K562 (cell line): Measurements from ENCODE around the gene LARP4B. TPM values are rescaled to one million over a fixed set of nuclear protein-coding genes. Genes with fewer than 3 reads are reported as not detected.

Experiments
- ATAC-seq: fragments of 200-7000 bp; cut with Tn5 transposase; 3 replicates; pipeline ENCODE4 v1.9.1; 2020; ENCODE audit warnings: moderate library complexity
- BruUV-seq: library from RNA; stranded (reverse); fragments of 400-500 nt; replicated peaks from 2 replicates; lab custom pipeline; 2021; lab: Mats Ljungman, UMichigan
- CTCF ChIA-PET: fragments of 300-600 bp; formaldehyde crosslinking; extraction: SDS; loops from one replicate; lab custom pipeline; 2021; ENCODE audit warnings: low intra/inter-chr PET ratio; lab: Yijun Ruan, JAX
- POLR2A ChIA-PET: fragments of 300-600, 350-650 bp; sonication (Branson Sonifier 250); formaldehyde crosslinking; extraction: SDS; loops from one replicate; lab custom pipeline; 2021; ENCODE audit warnings: antibody characterized with exemption, inconsistent platforms; lab: Yijun Ruan, JAX
- DNase-seq, 4 experiments: peaks; one replicate each; pipeline versions ENCODE4 v3.0.0 to v3.0.0-alpha.2; 2011 to 2018; ENCODE audit warnings: low spot score in 3 of 4, mixed read lengths in 3 of 4; ENCODE audit errors: extremely low read depth in 1 of 4
- FAIRE-seq: peaks from 2 replicates; lab custom pipeline; 2011; peaks lifted over from hg19 to GRCh38; lab: Jason Lieb, UNC
- H2AFZ ChIP-seq: 2 replicates; pipeline ENCODE4 v1.6.0; 2011; ENCODE audit warnings: low read depth, low read length, control low read depth, inconsistent platforms
- H3K27ac ChIP-seq: fragments of 200-600 bp; 3 replicates; pipeline ENCODE4 v1.8.0; 2011; ENCODE audit warnings: low read depth, mild to moderate bottlenecking, control low read depth, inconsistent platforms, low read length, moderate library complexity, mixed read lengths; ENCODE audit errors: extremely low read depth
- H3K27me3 ChIP-seq, 2 experiments: fragments of 300-600 bp in 1 of 2; 2 replicates in 1 of 2; 3 replicates in 1 of 2; pipeline versions ENCODE4 v1.6.0 to v1.8.0; 2011; ENCODE audit warnings: inconsistent platforms in 2 of 2, low read length in 2 of 2, mild to moderate bottlenecking in 1 of 2, mixed read lengths in 1 of 2, moderate library complexity in 1 of 2; ENCODE audit not compliant: control insufficient read depth in 2 of 2, insufficient read depth in 2 of 2
- H3K36me3 ChIP-seq: fragments of 300-600 bp; 3 replicates; pipeline ENCODE4 v1.8.0; 2011; ENCODE audit warnings: mild to moderate bottlenecking, low read length, inconsistent platforms; ENCODE audit not compliant: control insufficient read depth, insufficient read depth
- H3K4me1 ChIP-seq, 2 experiments: fragments of 200-600 bp in 1 of 2; replicated peaks in 1 of 2; 2 replicates in 1 of 2; 3 replicates in 1 of 2; pipeline versions ENCODE4 v1.5.1 to v1.8.0; 2011; ENCODE audit warnings: inconsistent platforms in 2 of 2, low read length in 2 of 2, mild to moderate bottlenecking in 1 of 2, mixed read lengths in 1 of 2, moderate library complexity in 1 of 2; ENCODE audit not compliant: control insufficient read depth in 2 of 2, insufficient read depth in 2 of 2
- H3K4me2 ChIP-seq: 2 replicates; pipeline ENCODE4 v1.6.1; 2011; ENCODE audit warnings: low read length, control low read depth, inconsistent platforms, mixed read lengths; ENCODE audit not compliant: insufficient read depth
- H3K4me3 ChIP-seq: fragments of 200-600 bp; sonication (generic), shearing (Covaris generic); 2 replicates; pipeline ENCODE4 v1.5.1; 2016; ENCODE audit warnings: control low read depth, inconsistent platforms
- H3K79me2 ChIP-seq: fragments of 200-600 bp; 3 replicates; pipeline ENCODE4 v1.8.0; 2011; ENCODE audit warnings: low read length, inconsistent platforms; ENCODE audit not compliant: control insufficient read depth, insufficient read depth
- H3K9ac ChIP-seq, 2 experiments: 2 replicates each; pipeline versions ENCODE4 v1.6.0 to v1.6.1; 2011; ENCODE audit warnings: low read depth in 2 of 2, low read length in 2 of 2, control low read depth in 1 of 2, inconsistent platforms in 1 of 2, mild to moderate bottlenecking in 1 of 2, mixed read lengths in 1 of 2; ENCODE audit not compliant: insufficient read depth in 1 of 2
- H3K9me1 ChIP-seq: one replicate; pipeline ENCODE4 v1.6.0; 2011; ENCODE audit warnings: inconsistent platforms, mild to moderate bottlenecking, low read length, moderate library complexity; ENCODE audit not compliant: control insufficient read depth, insufficient read depth
- H3K9me3 ChIP-seq: replicated peaks from 2 replicates; pipeline ENCODE4 v1.5.1; 2011; ENCODE audit warnings: low read depth, low read length, inconsistent platforms; ENCODE audit not compliant: control insufficient read depth, insufficient read depth
- H4K20me1 ChIP-seq: replicated peaks from 2 replicates; pipeline ENCODE4 v1.6.1; 2011; ENCODE audit warnings: low read length, inconsistent platforms, mixed read lengths; ENCODE audit not compliant: control insufficient read depth, insufficient read depth
- ARHGAP35 ChIP-seq: fragments of 450-650 bp; IDR thresholded peaks from 2 replicates; pipeline ENCODE4 v1.6.1; 2018; ENCODE audit not compliant: partially characterized antibody
- CBX3 ChIP-seq, 2 experiments: IDR thresholded peaks; 1 replicate in 1 of 2; 2 replicates in 1 of 2; pipeline ENCODE4 v1.6.1; 2012; ENCODE audit warnings: inconsistent platforms in 2 of 2, low read length in 2 of 2, borderline replicate concordance in 1 of 2, control low read depth in 1 of 2
- ELF1 ChIP-seq: fragments of 200-800 bp; sonication (Bioruptor generic); IDR thresholded peaks from 2 replicates; pipeline ENCODE4 v1.6.1; 2016; ENCODE audit warnings: missing genetic modification characterization, missing compliant biosample characterization
- GTF3C2 ChIP-seq: IDR thresholded peaks from 3 replicates; pipeline ENCODE4 v1.6.1; 2011; ENCODE audit warnings: borderline replicate concordance, mild to moderate bottlenecking, moderate library complexity; ENCODE audit not compliant: insufficient read length; ENCODE audit errors: extremely low read depth
- MAFF ChIP-seq: IDR thresholded peaks from 2 replicates; pipeline ENCODE4 v1.6.1; 2012; ENCODE audit warnings: low read length, improper control_type of control experiment
- MAFG ChIP-seq: fragments of 450-650 bp; conservative IDR thresholded peaks from 2 replicates; pipeline ENCODE4 v1.6.1; 2016; ENCODE audit warnings: missing genetic modification characterization, missing compliant biosample characterization
- MAZ ChIP-seq, 2 experiments: fragments of 450-650 bp in 1 of 2; sonication (generic) in 1 of 2; formaldehyde crosslinking; IDR thresholded peaks in 1 of 2; conservative IDR thresholded peaks in 1 of 2; 2 replicates each; pipeline versions ENCODE4 v1.4.0 to v1.5.0; 2020; ENCODE audit warnings: mild to moderate bottlenecking in 1 of 2, missing genetic modification reagents in 1 of 2
- MITF ChIP-seq: IDR thresholded peaks from 2 replicates; pipeline ENCODE4 v1.6.1; 2014; ENCODE audit warnings: antibody characterized with exemption
- RBM34 ChIP-seq: fragments of 200-400 bp; formaldehyde crosslinking; IDR thresholded peaks from 2 replicates; pipeline ENCODE4 v1.6.1; 2018; ENCODE audit warnings: low read length, borderline replicate concordance; ENCODE audit not compliant: insufficient read depth
- RNF2 ChIP-seq: sonication (generic); IDR thresholded peaks from 2 replicates; pipeline ENCODE4 v1.6.1; 2016
- SAFB2 ChIP-seq: fragments of 200-400 bp; formaldehyde crosslinking; IDR thresholded peaks from 2 replicates; pipeline ENCODE4 v1.6.1; 2018; ENCODE audit warnings: borderline replicate concordance, low read length, low read depth, moderate library complexity; ENCODE audit not compliant: severe bottlenecking
- ZBTB7A ChIP-seq: IDR thresholded peaks from 2 replicates; pipeline ENCODE4 v1.6.1; 2011; ENCODE audit warnings: low read depth, mild to moderate bottlenecking, low read length, moderate library complexity, borderline replicate concordance; ENCODE audit not compliant: control insufficient read depth
- ZNF511 ChIP-seq: sonication (generic); formaldehyde crosslinking; IDR thresholded peaks from 2 replicates; pipeline ENCODE4 v1.8.0; 2022; ENCODE audit warnings: mild to moderate bottlenecking, missing genetic modification reagents
- ZNF668 ChIP-seq: fragments of 250-450 bp; sonication (Bioruptor Pico); IDR thresholded peaks from 2 replicates; pipeline ENCODE4 v1.8.0; 2022; ENCODE audit warnings: mild to moderate bottlenecking, inconsistent platforms
- WGBS: fragments of 100-300 bp; shearing (Covaris generic); methylation state at CpG from one replicate; pipeline ENCODE4 v1.1.6; 2016; ENCODE audit warnings: low coverage, mixed read lengths; ENCODE audit not compliant: insufficient coverage; ENCODE audit errors: missing lambda C conversion rate; 5-methylcytosine and 5-hydroxymethylcytosine counted together
- in situ Hi-C: fragments of 300-500 bp; cut with MboI; formaldehyde crosslinking; loops from 4 replicates; pipeline ENCODE4 v1.15.0; 2018; ENCODE audit warnings: inconsistent platforms, mixed read lengths
- intact Hi-C: fragments of 100-400 bp; cut with micrococcal nuclease; formaldehyde crosslinking; loops from 2 replicates; pipeline ENCODE4 v1.14.2; 2022
- polyA plus RNA-seq, 8 experiments: library from polyadenylated mRNA; depleted of rRNA in 4 of 8; stranded (reverse) in 5 of 8; unstranded in 3 of 8; fragments of >200 nt; fragmentation: Nextera tagmentation in 2 of 8; fragmentation: Illumina TruSeq in 1 of 8; extraction: Ambion mirVana in 2 of 8; extraction: Trizol in 1 of 8; gene quantifications; 2 replicates each; pipeline versions ENCODE4 v1.2.1 to v1.2.3, GENCODE V29; 2011 to 2014; ENCODE audit warnings: inconsistent platforms in 1 of 8, missing spikeins in 1 of 8
- total RNA-seq, 7 experiments: library from RNA; depleted of rRNA in 6 of 7; stranded (reverse); fragments of >200 nt in 6 of 7; fragmentation: Illumina TruSeq in 2 of 7; extraction: Trizol in 2 of 7; gene quantifications; 2 replicates each; pipeline versions ENCODE4 v1.2.1 to v1.2.3, GENCODE V29; 2011 to 2021; ENCODE audit warnings: low replicate concordance in 1 of 7

LARP4B gene
- total and polyA plus RNA-seq, 9 of the 15 experiments (the other 6 are each of a cell fraction or from before 2014, with no cell fraction given) = 11.8 to 130 (median 42.6) TPM

GRCh38 chr10:931326-932318, at the start of gene LARP4B (continued):
- peak; percentile 86 for TF ChIP-seq ELF1 (tag)
- TF ChIP-seq MAZ (CRISPR knock-in tag; conservative IDR thresholded peaks at IDR 0.05 in 1 of 2, IDR thresholded peaks at IDR 0.05 in 1 of 2) = peak; percentile 49 to 71
- TF ChIP-seq ZNF511 (CRISPR knock-in tag) = no peak
- TF ChIP-seq RNF2 = no peak
- no peak for TF ChIP-seq ZNF668 (CRISPR knock-in tag)
- TF ChIP-seq SAFB2 = no peak
- TF ChIP-seq RBM34 = no peak
- no peak for TF ChIP-seq ARHGAP35
- TF ChIP-seq, all 486 proteins: peak for 81

- Histone ChIP-seq H3K27me3 (no peaks in the 10 kb centered on the region), H3K9me3 (peaks cover 24% of the 10 kb centered on the region), H3K36me3 (0 out of 3 replicates have a peak, but pooled peaks cover under 1% of the 10 kb centered on the region), H3K4me1 (peaks cover 0 to 4% of the 10 kb centered on the region in 2 experiments; a peak in 1 of 5 replicates), H3K9ac (no peak overlapping the region), H2AFZ (no peak overlapping the region), H3K27ac (no peak overlapping the region), H4K20me1 (no peaks in the 10 kb centered on the region), H3K9me1 (no peaks in the 10 kb centered on the region), H3K4me2 (no peak overlapping the region), H3K79me2 (no peaks in the 10 kb centered on the region), H3K4me3 (no peak overlapping the region)
- in situ Hi-C loops = no loop called here
- ChIA-PET CTCF (no interaction called here), POLR2A (no interaction called here)
- ATAC-seq (no peak), FAIRE-seq (no peak), DNase-seq (no peak)
- WGBS = 48% methylated on average over 5 of the region's 5 CpGs
- intact Hi-C loops = no loop called here
- BruUV-seq = no TSS peak
- no peak for TF ChIP-seq MITF
- no peak for TF ChIP-seq MAFG
- peak in 1 of 2 experiments; percentile 93; a peak in 2 of 3 replicates for TF ChIP-seq CBX3 (IDR thresholded peaks at IDR 0.05; ENCODE audit: borderline replicate concordance in 1 of 2, low read length in 2 of 2)
- no peak for TF ChIP-seq GTF3C2
- no peak for TF ChIP-seq ZBTB7A
- no peak for TF ChIP-seq SAFB2
- TF ChIP-seq MAFF = no peak
These were observed 49.1 kb upstream of the LARP4B start for GRCh38 chr10:980468-981093.
